GM12878 (cell line): ENCODE results near the gene PPP1R1C. TPM values are rescaled to one million over a fixed set of nuclear protein-coding genes. Genes with fewer than 3 reads are reported as not detected.

ENCODE experiments used
- ATAC-seq: fragments of 200-7000 bp; cut with Tn5 transposase; 3 replicates; pipeline ENCODE4 v1.9.1; 2020; ENCODE audit warnings: mild to moderate bottlenecking, moderate library complexity
- BruUV-seq: library from RNA; stranded (reverse); fragments of 400-500 nt; replicated peaks from 2 replicates; lab custom pipeline; 2021; lab: Mats Ljungman, UMichigan
- CTCF ChIA-PET: fragments of 300-600 bp; sonication (Branson Sonifier 250); formaldehyde crosslinking; extraction: SDS; loops from one replicate; lab custom pipeline; 2021; ENCODE audit warnings: inconsistent platforms; lab: Yijun Ruan, JAX
- POLR2A ChIA-PET: fragments of 350-600 bp; formaldehyde crosslinking; extraction: SDS; loops from one replicate; lab custom pipeline; 2021; ENCODE audit warnings: inconsistent platforms; lab: Charles Lee
- RAD21 ChIA-PET: fragments of 300-600 bp; sonication (Branson Sonifier 250); formaldehyde crosslinking; loops from one replicate; lab custom pipeline; 2023; ENCODE audit warnings: antibody characterized with exemption; ENCODE audit not compliant: unreplicated experiment; lab: Charles Lee
- SMC1A ChIA-PET: fragments of 300-600 bp; sonication (Branson Sonifier 250); formaldehyde crosslinking; loops from one replicate; lab custom pipeline; 2023; ENCODE audit not compliant: unreplicated experiment, uncharacterized antibody; lab: Charles Lee
- DNase-seq: peaks from one replicate; pipeline ENCODE4 v3.0.0-alpha.2; 2011; ENCODE audit warnings: low read depth, low spot score
- FAIRE-seq: peaks from 3 replicates; lab custom pipeline; 2011; peaks lifted over from hg19 to GRCh38; lab: Jason Lieb, UNC
- H2AFZ ChIP-seq: 2 replicates; pipeline ENCODE4 v1.6.0; 2011; ENCODE audit warnings: low read depth, low read length, control low read depth; ENCODE audit not compliant: control insufficient read depth
- H3K27ac ChIP-seq: 2 replicates; pipeline ENCODE4 v1.5.1; 2011; ENCODE audit warnings: control low read depth; ENCODE audit not compliant: control insufficient read depth, insufficient read depth
- H3K27me3 ChIP-seq, 2 experiments: replicated peaks in 1 of 2; 2 replicates each; pipeline versions ENCODE4 v1.6.0 to v1.6.1; 2011; ENCODE audit warnings: low read length in 1 of 2; ENCODE audit not compliant: control insufficient read depth in 2 of 2, insufficient read depth in 2 of 2
- H3K36me3 ChIP-seq, 2 experiments: 2 replicates each; pipeline ENCODE4 v1.5.1; 2011; ENCODE audit warnings: low read length in 1 of 2; ENCODE audit not compliant: control insufficient read depth in 2 of 2, insufficient read depth in 2 of 2
- H3K4me1 ChIP-seq: 2 replicates; pipeline ENCODE4 v1.6.1; 2011; ENCODE audit warnings: mild to moderate bottlenecking, low read length, moderate library complexity, mixed read lengths; ENCODE audit not compliant: control insufficient read depth, insufficient read depth
- H3K4me2 ChIP-seq: 2 replicates; pipeline ENCODE4 v1.6.0; 2011; ENCODE audit warnings: control low read depth; ENCODE audit not compliant: control insufficient read depth, insufficient read depth
- H3K4me3 ChIP-seq: fragments of 200-600 bp; sonication (generic); 2 replicates; pipeline ENCODE4 v1.5.1; 2016
- H3K79me2 ChIP-seq: 2 replicates; pipeline ENCODE4 v1.6.0; 2011; ENCODE audit warnings: low read length; ENCODE audit not compliant: control insufficient read depth, insufficient read depth
- H3K9ac ChIP-seq: 2 replicates; pipeline ENCODE4 v1.8.0; 2011; ENCODE audit warnings: low read length, control low read depth, mixed read lengths; ENCODE audit not compliant: control insufficient read depth, insufficient read depth
- H3K9me3 ChIP-seq: replicated peaks from 3 replicates; pipeline ENCODE4 v1.5.1; 2011; ENCODE audit warnings: mild to moderate bottlenecking, low read length; ENCODE audit not compliant: control insufficient read depth, insufficient read depth
- H4K20me1 ChIP-seq: 2 replicates; pipeline ENCODE4 v1.6.0; 2011; ENCODE audit not compliant: control insufficient read depth, insufficient read depth
- BCLAF1 ChIP-seq: fragments of 450-650 bp; IDR thresholded peaks from 2 replicates; pipeline ENCODE4 v1.6.1; 2017; ENCODE audit warnings: antibody characterized with exemption, mild to moderate bottlenecking, moderate library complexity
- IRF5 ChIP-seq: fragments of 450-650 bp; IDR thresholded peaks from 2 replicates; pipeline ENCODE4 v1.6.1; 2017; ENCODE audit warnings: borderline replicate concordance
- NFYB ChIP-seq: IDR thresholded peaks from 2 replicates; pipeline ENCODE4 v1.6.1; 2011; ENCODE audit warnings: low read depth, mild to moderate bottlenecking, low read length, improper control_type of control experiment, moderate library complexity; ENCODE audit not compliant: insufficient read depth
- TCF7 ChIP-seq: IDR thresholded peaks from 2 replicates; pipeline ENCODE4 v1.6.1; 2014; ENCODE audit warnings: antibody characterized with exemption, borderline replicate concordance
- whole genome bisulfite sequencing: methylation state at CpG from one replicate; pipeline ENCODE4 v1.1.6; 2016; ENCODE audit warnings: low lambda C conversion rate; ENCODE audit not compliant: insufficient replicate concordance, insufficient coverage; ENCODE audit errors: missing lambda C conversion rate; 5-methylcytosine and 5-hydroxymethylcytosine counted together
- in situ Hi-C: fragments of 300-500 bp; cut with MboI; formaldehyde crosslinking; loops from 9 replicates; pipeline ENCODE4 v1.14.3; 2018; ENCODE audit warnings: mixed read lengths
- intact Hi-C: fragments of 100-400 bp; cut with micrococcal nuclease; formaldehyde crosslinking; loops from one replicate; pipeline ENCODE4 v1.14.2; 2022; ENCODE audit not compliant: unreplicated experiment
- polyA plus RNA-seq, 11 experiments: library from polyadenylated mRNA; depleted of rRNA in 4 of 11; unstranded in 6 of 11; stranded (reverse) in 5 of 11; fragments of >200 nt; fragmentation: Nextera tagmentation in 4 of 11; fragmentation: Illumina TruSeq in 1 of 11; extraction: Ambion mirVana in 4 of 11; extraction: Trizol in 1 of 11; gene quantifications; 1 replicate in 1 of 11; 2 replicates in 10 of 11; pipeline versions ENCODE4 v1.2.1 to v1.2.3, GENCODE V29; 2011 to 2016; ENCODE audit warnings: inconsistent platforms in 2 of 11, missing spikeins in 2 of 11, low read depth in 1 of 11
- total RNA-seq, 4 experiments: library from RNA; depleted of rRNA in 3 of 4; stranded (reverse); fragments of >200 nt in 3 of 4; fragmentation: Illumina TruSeq in 1 of 4; extraction: Trizol in 1 of 4; gene quantifications; 2 replicates each; pipeline versions ENCODE4 v1.2.1 to v1.2.3, GENCODE V29; 2013 to 2021

The PPP1R1C gene
- total and polyA plus RNA-seq, 10 of the 15 experiments (the other 5 are each of a cell fraction or from before 2014, with no cell fraction given): 0.11 TPM; not detected in 9

DNA sequence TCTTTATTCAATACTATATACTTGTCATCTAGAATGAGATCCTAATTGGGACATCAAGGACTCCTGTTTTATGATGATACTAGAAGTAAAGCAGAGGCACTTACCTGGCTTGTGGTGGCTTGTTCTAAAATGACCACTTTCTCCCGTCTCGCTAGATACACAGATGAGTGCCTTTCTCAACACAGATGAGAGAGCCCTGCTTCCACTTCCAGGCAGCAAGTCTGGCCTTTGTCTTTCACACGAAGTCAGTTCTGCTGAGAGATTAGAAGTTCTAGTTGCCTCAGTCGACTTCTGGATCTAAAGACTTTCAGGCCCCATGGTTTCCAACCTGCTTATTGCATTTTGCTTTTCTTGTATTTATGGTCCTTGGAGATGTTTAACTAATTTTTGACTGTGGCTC, 70.3 kb downstream of the PPP1R1C start:
- ChIA-PET RAD21 (no interaction called here), CTCF (no interaction called here), SMC1A (no interaction called here)
- in situ Hi-C loops: no loop called here
- 25% methylated on average over 4 of the region's 4 CpGs for WGBS
- H3K36me3 ChIP-seq: no peaks in the 10 kb centered on the region
- intact Hi-C loops: no loop called here
- TF ChIP-seq TCF7: no peak
- TF ChIP-seq NFYB: no peak
- TF ChIP-seq BCLAF1: no peak
- TF ChIP-seq IRF5: no peak
- TF ChIP-seq, all 136 proteins: peak for 0
- no TSS peak for BruUV-seq
- no peak overlapping the region for H3K4me3 ChIP-seq
- FAIRE-seq (no peak), ATAC-seq (no peak), DNase-seq (no peak)
- H3K9me3 ChIP-seq: no peaks in the 10 kb centered on the region
- H2AFZ ChIP-seq: no peak overlapping the region
- no peaks in the 10 kb centered on the region for H4K20me1 ChIP-seq
- no peaks in the 10 kb centered on the region for H3K4me1 ChIP-seq
- POLR2A ChIA-PET: no interaction called here
- H3K79me2 ChIP-seq: no peaks in the 10 kb centered on the region
- no peak overlapping the region for H3K9ac ChIP-seq
- no peak overlapping the region for H3K27ac ChIP-seq
- no peak overlapping the region for H3K4me2 ChIP-seq
- no peaks in the 10 kb centered on the region for H3K27me3 ChIP-seq
